K562 (cell line): Measurements from ENCODE around the gene ST6GALNAC5. TPM values are rescaled to one million over a fixed set of nuclear protein-coding genes. Genes with fewer than 3 reads are reported as not detected.

Experiments
- ATAC-seq: fragments of 200-7000 bp; cut with Tn5 transposase; 3 replicates; pipeline ENCODE4 v1.9.1; 2020; ENCODE audit warnings: moderate library complexity
- Bru-seq: library from RNA; stranded (reverse); fragments of 400-500 nt; gene quantifications from one replicate; lab custom pipeline; 2021; lab: Mats Ljungman, UMichigan
- BruChase-seq, 2 experiments: library from RNA; stranded (reverse); fragments of 400-500 nt; gene quantifications; one replicate each; lab custom pipeline; 2021; lab: Mats Ljungman, UMichigan
- BruUV-seq: library from RNA; stranded (reverse); fragments of 400-500 nt; replicated peaks from 2 replicates; lab custom pipeline; 2021; lab: Mats Ljungman, UMichigan
- CTCF ChIA-PET: fragments of 300-600 bp; formaldehyde crosslinking; extraction: SDS; loops from one replicate; lab custom pipeline; 2021; ENCODE audit warnings: low intra/inter-chr PET ratio; lab: Yijun Ruan, JAX
- POLR2A ChIA-PET: fragments of 300-600, 350-650 bp; sonication (Branson Sonifier 250); formaldehyde crosslinking; extraction: SDS; loops from one replicate; lab custom pipeline; 2021; ENCODE audit warnings: antibody characterized with exemption, inconsistent platforms; lab: Yijun Ruan, JAX
- DNase-seq, 4 experiments: peaks; one replicate each; pipeline versions ENCODE4 v3.0.0 to v3.0.0-alpha.2; 2011 to 2018; ENCODE audit warnings: low spot score in 3 of 4, mixed read lengths in 3 of 4; ENCODE audit errors: extremely low read depth in 1 of 4
- FAIRE-seq: peaks from 2 replicates; lab custom pipeline; 2011; peaks lifted over from hg19 to GRCh38; lab: Jason Lieb, UNC
- H2AFZ ChIP-seq: 2 replicates; pipeline ENCODE4 v1.6.0; 2011; ENCODE audit warnings: low read depth, low read length, control low read depth, inconsistent platforms
- H3K27ac ChIP-seq: fragments of 200-600 bp; 3 replicates; pipeline ENCODE4 v1.8.0; 2011; ENCODE audit warnings: low read depth, mild to moderate bottlenecking, control low read depth, inconsistent platforms, low read length, moderate library complexity, mixed read lengths; ENCODE audit errors: extremely low read depth
- H3K27me3 ChIP-seq, 2 experiments: fragments of 300-600 bp in 1 of 2; 2 replicates in 1 of 2; 3 replicates in 1 of 2; pipeline versions ENCODE4 v1.6.0 to v1.8.0; 2011; ENCODE audit warnings: inconsistent platforms in 2 of 2, low read length in 2 of 2, mild to moderate bottlenecking in 1 of 2, mixed read lengths in 1 of 2, moderate library complexity in 1 of 2; ENCODE audit not compliant: control insufficient read depth in 2 of 2, insufficient read depth in 2 of 2
- H3K36me3 ChIP-seq: fragments of 300-600 bp; 3 replicates; pipeline ENCODE4 v1.8.0; 2011; ENCODE audit warnings: mild to moderate bottlenecking, low read length, inconsistent platforms; ENCODE audit not compliant: control insufficient read depth, insufficient read depth
- H3K4me1 ChIP-seq, 2 experiments: fragments of 200-600 bp in 1 of 2; replicated peaks in 1 of 2; 2 replicates in 1 of 2; 3 replicates in 1 of 2; pipeline versions ENCODE4 v1.5.1 to v1.8.0; 2011; ENCODE audit warnings: inconsistent platforms in 2 of 2, low read length in 2 of 2, mild to moderate bottlenecking in 1 of 2, mixed read lengths in 1 of 2, moderate library complexity in 1 of 2; ENCODE audit not compliant: control insufficient read depth in 2 of 2, insufficient read depth in 2 of 2
- H3K4me2 ChIP-seq: 2 replicates; pipeline ENCODE4 v1.6.1; 2011; ENCODE audit warnings: low read length, control low read depth, inconsistent platforms, mixed read lengths; ENCODE audit not compliant: insufficient read depth
- H3K4me3 ChIP-seq: fragments of 200-600 bp; sonication (generic), shearing (Covaris generic); 2 replicates; pipeline ENCODE4 v1.5.1; 2016; ENCODE audit warnings: control low read depth, inconsistent platforms
- H3K79me2 ChIP-seq: fragments of 200-600 bp; 3 replicates; pipeline ENCODE4 v1.8.0; 2011; ENCODE audit warnings: low read length, inconsistent platforms; ENCODE audit not compliant: control insufficient read depth, insufficient read depth
- H3K9ac ChIP-seq, 2 experiments: 2 replicates each; pipeline versions ENCODE4 v1.6.0 to v1.6.1; 2011; ENCODE audit warnings: low read depth in 2 of 2, low read length in 2 of 2, control low read depth in 1 of 2, inconsistent platforms in 1 of 2, mild to moderate bottlenecking in 1 of 2, mixed read lengths in 1 of 2; ENCODE audit not compliant: insufficient read depth in 1 of 2
- H3K9me1 ChIP-seq: one replicate; pipeline ENCODE4 v1.6.0; 2011; ENCODE audit warnings: inconsistent platforms, mild to moderate bottlenecking, low read length, moderate library complexity; ENCODE audit not compliant: control insufficient read depth, insufficient read depth
- H3K9me3 ChIP-seq: replicated peaks from 2 replicates; pipeline ENCODE4 v1.5.1; 2011; ENCODE audit warnings: low read depth, low read length, inconsistent platforms; ENCODE audit not compliant: control insufficient read depth, insufficient read depth
- H4K20me1 ChIP-seq: replicated peaks from 2 replicates; pipeline ENCODE4 v1.6.1; 2011; ENCODE audit warnings: low read length, inconsistent platforms, mixed read lengths; ENCODE audit not compliant: control insufficient read depth, insufficient read depth
- ARID3A ChIP-seq: IDR thresholded peaks from 2 replicates; pipeline ENCODE4 v1.6.1; 2012; ENCODE audit warnings: low read depth, low read length, improper control_type of control experiment, borderline replicate concordance
- CREM ChIP-seq: IDR thresholded peaks from 2 replicates; pipeline ENCODE4 v1.6.1; 2014; ENCODE audit warnings: antibody characterized with exemption, low read depth
- EP400 ChIP-seq: fragments of 450-650 bp; IDR thresholded peaks from 2 replicates; pipeline ENCODE4 v1.6.1; 2017; ENCODE audit warnings: antibody characterized with exemption, mild to moderate bottlenecking, moderate library complexity
- HDGF ChIP-seq: fragments of 450-650 bp; IDR thresholded peaks from 2 replicates; pipeline ENCODE4 v1.6.1; 2016
- ILF3 ChIP-seq: fragments of 450-650 bp; IDR thresholded peaks from 2 replicates; pipeline ENCODE4 v1.6.1; 2018; ENCODE audit warnings: antibody characterized with exemption, mild to moderate bottlenecking, moderate library complexity, borderline replicate concordance
- MCM3 ChIP-seq: fragments of 450-650 bp; IDR thresholded peaks from 2 replicates; pipeline ENCODE4 v1.6.1; 2016
- TBP ChIP-seq: optimal IDR thresholded peaks from 2 replicates; pipeline ENCODE3; 2011; ENCODE audit warnings: low read depth, low read length, improper control_type of control experiment
- ZNF146 ChIP-seq: IDR thresholded peaks from one replicate; pipeline ENCODE4 v1.6.1; 2018; ENCODE audit warnings: missing compliant biosample characterization; ENCODE audit not compliant: unreplicated experiment
- ZNF324 ChIP-seq: fragments of 250-450 bp; sonication (Bioruptor Pico); IDR thresholded peaks from 2 replicates; pipeline ENCODE4 v1.4.0; 2020; ENCODE audit warnings: mild to moderate bottlenecking
- ZNF778 ChIP-seq: fragments of 450-650 bp; formaldehyde crosslinking; IDR thresholded peaks from 2 replicates; pipeline ENCODE4 v1.4.0; 2020; ENCODE audit warnings: mild to moderate bottlenecking, moderate library complexity
- WGBS: fragments of 100-300 bp; shearing (Covaris generic); methylation state at CpG from one replicate; pipeline ENCODE4 v1.1.6; 2016; ENCODE audit warnings: low coverage, mixed read lengths; ENCODE audit not compliant: insufficient coverage; ENCODE audit errors: missing lambda C conversion rate; 5-methylcytosine and 5-hydroxymethylcytosine counted together
- in situ Hi-C: fragments of 300-500 bp; cut with MboI; formaldehyde crosslinking; loops from 4 replicates; pipeline ENCODE4 v1.15.0; 2018; ENCODE audit warnings: inconsistent platforms, mixed read lengths
- intact Hi-C: fragments of 100-400 bp; cut with micrococcal nuclease; formaldehyde crosslinking; loops from 2 replicates; pipeline ENCODE4 v1.14.2; 2022
- long read RNA-seq, 3 experiments: library from polyadenylated mRNA in 2 of 3; library from RNA in 1 of 3; unstranded in 2 of 3; stranded (forward) in 1 of 3; transcript quantifications; one replicate each; pipeline ENCODE4 v2.0.0, GENCODE V29; 2019 to 2022
- polyA minus RNA-seq, 3 experiments: library from RNA; depleted of rRNA, polyadenylated mRNA; stranded (reverse); fragments of >200 nt; gene quantifications; 2 replicates each; pipeline ENCODE4 v1.2.3, GENCODE V29; 2011
- polyA plus RNA-seq, 8 experiments: library from polyadenylated mRNA; depleted of rRNA in 4 of 8; stranded (reverse) in 5 of 8; unstranded in 3 of 8; fragments of >200 nt; fragmentation: Nextera tagmentation in 2 of 8; fragmentation: Illumina TruSeq in 1 of 8; extraction: Ambion mirVana in 2 of 8; extraction: Trizol in 1 of 8; gene quantifications; 2 replicates each; pipeline versions ENCODE4 v1.2.1 to v1.2.3, GENCODE V29; 2011 to 2014; ENCODE audit warnings: inconsistent platforms in 1 of 8, missing spikeins in 1 of 8
- total RNA-seq, 7 experiments: library from RNA; depleted of rRNA in 6 of 7; stranded (reverse); fragments of >200 nt in 6 of 7; fragmentation: Illumina TruSeq in 2 of 7; extraction: Trizol in 2 of 7; gene quantifications; 2 replicates each; pipeline versions ENCODE4 v1.2.1 to v1.2.3, GENCODE V29; 2011 to 2021; ENCODE audit warnings: low replicate concordance in 1 of 7
- TF ChIP-seq, protein P1 (sequence below): sonication (generic); formaldehyde crosslinking; IDR thresholded peaks from 2 replicates; pipeline ENCODE4 v1.8.1; 2023; ENCODE audit warnings: mild to moderate bottlenecking, missing genetic modification reagents, moderate library complexity

Gene ST6GALNAC5
- 0.33 TPM in 1 of 2 replicates, not detected in the other for total RNA-seq (2011; cell fraction: chromatin; rRNA removed; ENCODE audit: low replicate concordance)
- not detected in 2 replicates for total RNA-seq (2011; cell fraction: nucleolus; rRNA removed)
- total RNA-seq (2011; cell fraction: nucleoplasm; rRNA removed): not detected in 2 replicates
- not detected in 2 replicates for total RNA-seq (2014; rRNA removed)
- total RNA-seq (2014; rRNA removed; fragmentation: Illumina TruSeq; extraction: Trizol): not detected in 2 replicates
- not detected in 2 replicates for total RNA-seq (2015; rRNA removed; fragmentation: Illumina TruSeq; extraction: Trizol)
- total RNA-seq (2021): 0.04 TPM in 1 of 2 replicates, not detected in the other
- polyA plus RNA-seq (2011; rRNA removed): 0.14 TPM in 1 of 2 replicates, not detected in the other
- 0.27 TPM in 1 of 2 replicates, not detected in the other for polyA plus RNA-seq (2011; cell fraction: cytosol; rRNA removed)
- not detected in 2 replicates for polyA plus RNA-seq (2011; cell fraction: nucleus; rRNA removed)
- 0.12 TPM in 1 of 2 replicates, not detected in the other for polyA plus RNA-seq (2012)
- polyA plus RNA-seq (2014; fragmentation: Illumina TruSeq; extraction: Trizol): not detected in 2 replicates
- not detected for polyA plus RNA-seq (2014; fragmentation: Nextera tagmentation; extraction: Ambion mirVana)
- polyA plus RNA-seq (2014; rRNA removed): not detected in 2 replicates
- polyA minus RNA-seq (2011; rRNA and poly(A)+ RNA removed): 0.18 TPM in 1 of 2 replicates, not detected in the other
- polyA minus RNA-seq (2011; cell fraction: cytosol; rRNA and poly(A)+ RNA removed): not detected in 2 replicates
- not detected in 2 replicates for polyA minus RNA-seq (2011; cell fraction: nucleus; rRNA and poly(A)+ RNA removed)
- percentile 9 among the genes with signal in this experiment for Bru-seq, nascent RNA
- percentile 9 among the genes with signal in this experiment for BruChase-seq, experiment 1, labeled RNA remaining after a 2-hour chase
- BruChase-seq, experiment 2, labeled RNA remaining after a 6-hour chase: percentile 6 among the genes with signal in this experiment
- long read RNA-seq, experiment 1, partial matches to known transcripts: 0 of 1 reads
- long read RNA-seq, experiment 1, other reads (novel, unspliced or antisense): 1 of 1 reads
- long read RNA-seq, experiment 2: 0 reads
- long read RNA-seq, experiment 3: 0 reads

- no peak within 1 kb of the TSS for H3K4me2 ChIP-seq
- no peak for DNase-seq
- BruUV-seq: no TSS peak
- H3K4me1 ChIP-seq: peaks cover 0 to 19% of the 10 kb centered on the region in 2 experiments; a peak in 2 of 5 replicates
- WGBS: 6% methylated on average over 48 of the region's 50 CpGs
- no peaks in the 10 kb centered on the region for H3K9me3 ChIP-seq
- no peaks in the 10 kb centered on the region for H3K36me3 ChIP-seq
- H3K79me2 ChIP-seq: no peaks in the 10 kb centered on the region
- no peak for FAIRE-seq
- H2AFZ ChIP-seq: no peak within 1 kb of the TSS
- CTCF ChIA-PET: no interaction called here
- in situ Hi-C loops: no loop called here
- no peak for ATAC-seq
- H3K4me3 ChIP-seq: no peak within 1 kb of the TSS
- intact Hi-C loops: no loop called here
- H3K27me3 ChIP-seq: peaks cover 0 to 19% of the 10 kb centered on the region in 2 experiments; a peak in 2 of 5 replicates
- H3K9ac ChIP-seq: no peak within 1 kb of the TSS
- no peaks in the 10 kb centered on the region for H3K9me1 ChIP-seq
- no peak within 1 kb of the TSS for H3K27ac ChIP-seq
- H4K20me1 ChIP-seq: no peaks in the 10 kb centered on the region
- POLR2A ChIA-PET: no interaction called here
- TF ChIP-seq MCM3 (no peak), EP400 (no peak), CREM (no peak), ILF3 (no peak), HDGF (no peak), ZNF778 (CRISPR knock-in tag) (no peak), TBP (no peak), ZNF324 (CRISPR knock-in tag) (no peak), ARID3A (no peak), ZNF146 (no peak)
- TF ChIP-seq, protein P1, sequence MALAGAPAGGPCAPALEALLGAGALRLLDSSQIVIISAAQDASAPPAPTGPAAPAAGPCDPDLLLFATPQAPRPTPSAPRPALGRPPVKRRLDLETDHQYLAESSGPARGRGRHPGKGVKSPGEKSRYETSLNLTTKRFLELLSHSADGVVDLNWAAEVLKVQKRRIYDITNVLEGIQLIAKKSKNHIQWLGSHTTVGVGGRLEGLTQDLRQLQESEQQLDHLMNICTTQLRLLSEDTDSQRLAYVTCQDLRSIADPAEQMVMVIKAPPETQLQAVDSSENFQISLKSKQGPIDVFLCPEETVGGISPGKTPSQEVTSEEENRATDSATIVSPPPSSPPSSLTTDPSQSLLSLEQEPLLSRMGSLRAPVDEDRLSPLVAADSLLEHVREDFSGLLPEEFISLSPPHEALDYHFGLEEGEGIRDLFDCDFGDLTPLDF (CRISPR knock-in tag): no peak
Measured at GRCh38 chr1:76867342-76868130, at the start of gene ST6GALNAC5. Gene ST6GALNAC5, plus strand, starts transcription at chr1:76867480.
